Glomerular endothelial cell (primary cell): ENCODE measurements around the gene WTIP. TPM values are rescaled to one million over a fixed set of nuclear protein-coding genes. Genes with fewer than 3 reads are reported as not detected.

Experiments
- DNase-seq: peaks from one replicate; pipeline ENCODE4 v3.0.0-alpha.2; 2011; ENCODE audit warnings: low read depth, low spot score; ENCODE audit errors: extremely low read depth
- total RNA-seq: library from RNA; depleted of rRNA; stranded (reverse); fragments of >200 nt; gene quantifications from 2 replicates; pipeline ENCODE4 v1.2.3, GENCODE V29; 2015

The WTIP gene
- total RNA-seq, 1 donor from 2014 or later, result 18.3 TPM

GRCh38 chr19:34559045-34559444 is 77.5 kb downstream of the WTIP start:
- DNase-seq, result no peak

- no peak for DNase-seq
Observed at GRCh38 chr19:34560229-34560628, 78.7 kb downstream of the WTIP start.

Other genes starting within 250 kb of the WTIP start
- gene GARRE1, start 227.2 kb upstream of the WTIP start, total RNA-seq, result 35.5 and 43.9 TPM in 2 replicates
- gene GPI, start 116.6 kb upstream of the WTIP start, total RNA-seq, result 291 and 335 TPM in 2 replicates
- gene PDCD2L, start 77.4 kb upstream of the WTIP start, total RNA-seq, result 11.7 and 15.2 TPM in 2 replicates
- gene UBA2, start 53.4 kb upstream of the WTIP start, total RNA-seq, result 53.4 and 69.0 TPM in 2 replicates
- gene SCGB2B2, start 195.4 kb downstream of the WTIP start, total RNA-seq, result 0.12 TPM in 1 of 2 replicates, not detected in the other
- gene ZNF302, start 195.9 kb downstream of the WTIP start, total RNA-seq, result 11.4 and 12.4 TPM in 2 replicates